Activated CD4-positive, alpha-beta memory T cell treated with anti-CD3 and anti-CD28 coated beads for 36 hours (primary cell): ENCODE measurements around the gene KNSTRN. TPM values are rescaled to one million over a fixed set of nuclear protein-coding genes. Genes with fewer than 3 reads are reported as not detected.

Experiments used
- CTCF ChIA-PET: fragments of 350-600 bp; sonication (Branson Sonifier 250); formaldehyde crosslinking; loops from one replicate; lab custom pipeline; 2021; ENCODE audit warnings: antibody characterized with exemption, inconsistent platforms; lab: Charles Lee
- POLR2A ChIA-PET: fragments of 350-600 bp; sonication (Branson Sonifier 250); formaldehyde crosslinking; loops from one replicate; lab custom pipeline; 2021; ENCODE audit warnings: antibody characterized with exemption; lab: Charles Lee
- DNase-seq: peaks from one replicate; pipeline ENCODE4 v3.0.0-alpha.2; 2020
- H3K27ac Mint-ChIP-seq: one replicate; pipeline ENCODE4 v1.8.0; 2021; ENCODE audit warnings: mixed read lengths
- H3K27me3 Mint-ChIP-seq: one replicate; pipeline ENCODE4 v1.8.0; 2021; ENCODE audit warnings: mixed read lengths
- H3K36me3 Mint-ChIP-seq: one replicate; pipeline ENCODE4 v1.8.0; 2021; ENCODE audit warnings: mixed read lengths
- H3K4me1 Mint-ChIP-seq: one replicate; pipeline ENCODE4 v1.8.0; 2021; ENCODE audit warnings: low read depth, mixed read lengths
- H3K4me3 Mint-ChIP-seq: one replicate; pipeline ENCODE4 v1.8.0; 2021; ENCODE audit warnings: mild to moderate bottlenecking, mixed read lengths
- H3K9me3 Mint-ChIP-seq: one replicate; pipeline ENCODE4 v1.8.0; 2021; ENCODE audit warnings: mixed read lengths
- intact Hi-C: fragments of 100-400 bp; cut with micrococcal nuclease; formaldehyde crosslinking; loops from one replicate; pipeline ENCODE4 v1.15.1; 2023
- total RNA-seq, 2 experiments: library from RNA; stranded (reverse); gene quantifications; one replicate each; pipeline ENCODE4 v1.2.3, GENCODE V29; 2021

Gene KNSTRN
- total RNA-seq, 2 experiments from 2014 or later: 59.8 to 61.5 TPM

GRCh38 chr15:40386480-40386879 is 4.0 kb downstream of the KNSTRN start:
- no peak for DNase-seq
- Mint-ChIP-seq H3K4me1 (peaks cover 14% of the 10 kb centered on the region), H3K27ac (no peak overlapping the region), H3K9me3 (no peaks in the 10 kb centered on the region), H3K4me3 (no peak overlapping the region), H3K27me3 (no peaks in the 10 kb centered on the region), H3K36me3 (peaks cover 48% of the 10 kb centered on the region)
- ChIA-PET CTCF (interaction anchor here (1.2 to 2.0 kb wide), 3 partner anchors 18 to 36 kb away, joined by 3 to 9 read pairs (median 5); no protein-coding TSS in a partner anchor), POLR2A (interaction anchor here (1.2 kb wide), 1 partner anchor 12 kb away, joined by 4 read pairs; no protein-coding TSS in a partner anchor)
- intact Hi-C loops: no loop called here

DNA sequence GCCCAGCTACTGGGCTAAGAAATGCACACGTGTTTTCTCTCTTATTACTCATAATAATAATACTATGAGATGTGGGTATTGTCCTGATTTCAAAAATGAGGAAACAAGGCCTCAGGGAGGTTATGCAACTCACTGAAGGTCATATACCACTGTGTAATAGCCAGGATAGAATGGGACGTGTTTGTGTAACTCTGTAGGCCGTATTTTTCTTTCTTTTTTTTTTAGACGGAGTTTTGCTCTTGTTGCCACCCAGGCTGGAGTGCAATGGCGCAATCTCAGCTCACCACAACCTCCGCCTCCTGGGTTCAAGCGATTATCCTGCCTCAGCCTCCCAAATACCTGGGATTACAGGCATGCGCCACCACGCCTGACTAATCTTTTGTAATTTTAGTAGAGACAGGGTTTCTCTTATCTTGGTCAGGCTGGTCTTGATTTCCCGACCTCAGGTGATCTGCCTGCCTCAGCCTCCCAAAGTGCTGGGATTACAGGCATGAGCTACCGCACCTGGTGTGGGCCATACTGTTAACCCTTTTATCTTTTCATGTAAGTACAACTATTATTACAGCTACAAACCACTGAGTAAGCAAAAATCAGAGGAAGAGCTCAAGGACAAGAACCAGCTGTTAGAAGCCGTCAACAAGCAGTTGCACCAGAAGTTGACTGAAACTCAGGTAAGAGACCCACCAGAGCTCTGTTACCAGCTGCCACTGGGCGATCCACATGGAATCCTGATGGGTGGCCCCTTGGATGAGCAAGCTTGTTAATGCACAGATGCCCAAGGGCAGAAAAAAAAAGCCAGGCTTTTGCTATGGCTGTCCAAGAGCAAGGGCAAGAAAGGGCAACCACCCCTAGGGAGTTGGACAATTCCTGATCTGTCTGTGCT is 6.7 kb downstream of the KNSTRN start:
- intact Hi-C loops: no loop called here
- Mint-ChIP-seq H3K27ac (no peak overlapping the region), H3K36me3 (peaks cover 55% of the 10 kb centered on the region), H3K9me3 (no peaks in the 10 kb centered on the region), H3K4me3 (no peak overlapping the region), H3K27me3 (no peaks in the 10 kb centered on the region), H3K4me1 (peaks cover 5% of the 10 kb centered on the region)
- CTCF ChIA-PET: interaction anchor here (0.5 to 1.4 kb wide), 4 partner anchors 8 to 114 kb away, joined by 3 to 11 read pairs (median 4); no protein-coding TSS in a partner anchor
- no peak for DNase-seq
- POLR2A ChIA-PET: interaction anchor here (0.6 kb wide), 1 partner anchor 8 kb away, joined by 6 read pairs; no protein-coding TSS in a partner anchor

DNA sequence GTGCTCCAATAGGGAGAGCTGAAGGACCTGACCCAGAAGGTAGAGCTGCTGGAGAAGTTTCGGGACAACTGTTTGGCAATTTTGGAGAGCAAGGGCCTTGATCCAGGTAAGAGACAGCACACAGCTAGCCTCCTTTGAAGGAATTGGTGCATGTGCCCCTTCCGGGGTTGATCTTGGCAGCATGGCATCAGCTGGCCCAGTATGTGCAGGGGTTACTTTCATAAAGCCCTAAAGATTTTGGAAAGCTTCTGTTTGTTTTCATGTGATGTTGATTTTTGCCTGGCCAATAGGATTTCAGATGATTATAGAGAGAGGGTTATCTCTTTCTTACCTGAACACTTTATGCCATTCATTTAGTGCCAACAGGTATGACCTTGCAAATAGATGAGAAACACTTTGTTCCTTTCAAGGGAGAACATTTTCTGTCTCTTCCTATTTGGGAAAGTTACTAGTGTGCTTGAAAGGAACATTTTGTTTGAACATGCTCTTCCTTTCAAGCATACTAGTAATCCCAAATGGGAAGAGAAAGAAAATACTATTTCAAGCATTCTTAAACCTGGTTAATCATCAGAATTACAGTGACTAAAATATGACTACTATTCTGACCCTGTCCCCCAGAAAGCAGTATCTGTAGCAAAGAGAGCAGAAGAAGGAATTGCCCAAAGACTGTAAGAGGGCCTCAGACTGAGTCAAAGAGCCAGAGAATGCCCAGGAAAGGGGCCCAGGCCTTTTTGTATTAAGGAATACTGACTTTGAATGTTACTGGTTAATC is 7.5 kb downstream of the KNSTRN start:
- CTCF ChIA-PET: interaction anchor here (0.5 to 1.9 kb wide), 5 partner anchors 8 to 115 kb away, joined by 3 to 11 read pairs (median 4); no protein-coding TSS in a partner anchor
- POLR2A ChIA-PET: no interaction called here
- DNase-seq: no peak
- Mint-ChIP-seq H3K4me1 (no peaks in the 10 kb centered on the region), H3K36me3 (peaks cover 53% of the 10 kb centered on the region), H3K27me3 (no peaks in the 10 kb centered on the region), H3K27ac (no peak overlapping the region), H3K9me3 (no peaks in the 10 kb centered on the region), H3K4me3 (no peak overlapping the region)
- intact Hi-C loops: no loop called here

- intact Hi-C loops: no loop called here
- ChIA-PET POLR2A (no interaction called here), CTCF (interaction anchor here (0.9 kb wide), 1 partner anchor 29 kb away, joined by 3 read pairs; no protein-coding TSS in a partner anchor)
- Mint-ChIP-seq H3K9me3 (no peaks in the 10 kb centered on the region), H3K27me3 (no peaks in the 10 kb centered on the region), H3K27ac (no peak overlapping the region), H3K4me3 (no peak overlapping the region), H3K4me1 (peaks cover 8% of the 10 kb centered on the region), H3K36me3 (peaks cover 39% of the 10 kb centered on the region)
- no peak for DNase-seq
Observed at GRCh38 chr15:40392986-40393948, 10.7 kb downstream of the KNSTRN start.

GRCh38 chr15:40397688-40398412 is 15.3 kb downstream of the KNSTRN start:
- ChIA-PET POLR2A (interaction anchor here (0.8 to 1.2 kb wide), 3 partner anchors 11 to 15 kb away, joined by 3 to 4 read pairs (median 3); partner anchors contain the start of gene KNSTRN), CTCF (interaction anchor here (1.0 to 2.6 kb wide), 9 partner anchors 8 to 119 kb away, joined by 3 to 8 read pairs (median 4); no protein-coding TSS in a partner anchor)
- peaks cover 22% of the 10 kb centered on the region for H3K4me1 Mint-ChIP-seq
- H3K27ac Mint-ChIP-seq: no peak overlapping the region
- no peak overlapping the region for H3K4me3 Mint-ChIP-seq
- no peak for DNase-seq
- intact Hi-C loops: loop anchor here (1.0 to 2.0 kb wide), 2 partner anchors 15 to 30 kb away; partner anchors contain the start of gene KNSTRN
- no peaks in the 10 kb centered on the region for H3K27me3 Mint-ChIP-seq
- H3K36me3 Mint-ChIP-seq: peaks cover 13% of the 10 kb centered on the region
- no peaks in the 10 kb centered on the region for H3K9me3 Mint-ChIP-seq

GRCh38 chr15:40398413-40398873 is 15.9 kb downstream of the KNSTRN start:
- Mint-ChIP-seq H3K9me3 (no peaks in the 10 kb centered on the region), H3K4me3 (no peak overlapping the region), H3K36me3 (peaks cover 10% of the 10 kb centered on the region), H3K27me3 (no peaks in the 10 kb centered on the region), H3K27ac (no peak overlapping the region), H3K4me1 (peaks cover 24% of the 10 kb centered on the region)
- peak; percentile 55 for DNase-seq
- intact Hi-C loops: loop anchor here (1.0 to 2.0 kb wide), 2 partner anchors 16 to 30 kb away; partner anchors contain the start of gene KNSTRN
- ChIA-PET CTCF (interaction anchor here (1.0 to 2.6 kb wide), 10 partner anchors 9 to 119 kb away, joined by 3 to 8 read pairs (median 4); no protein-coding TSS in a partner anchor), POLR2A (interaction anchor here (0.8 to 1.2 kb wide), 3 partner anchors 11 to 16 kb away, joined by 3 to 4 read pairs (median 3); partner anchors contain the start of gene KNSTRN)

- H3K27ac Mint-ChIP-seq: no peak overlapping the region
- POLR2A ChIA-PET: interaction anchor here (1.2 kb wide), 1 partner anchor 12 kb away, joined by 4 read pairs; no protein-coding TSS in a partner anchor
- no peaks in the 10 kb centered on the region for H3K9me3 Mint-ChIP-seq
- intact Hi-C loops: loop anchor here (2.0 kb wide), 1 partner anchor 17 kb away; the partner anchor contains the start of gene KNSTRN
- no peaks in the 10 kb centered on the region for H3K27me3 Mint-ChIP-seq
- H3K4me3 Mint-ChIP-seq: no peak overlapping the region
- peaks cover 29% of the 10 kb centered on the region for H3K4me1 Mint-ChIP-seq
- CTCF ChIA-PET: interaction anchor here (1.2 to 2.6 kb wide), 3 partner anchors 22 to 92 kb away, joined by 4 to 8 read pairs (median 4); no protein-coding TSS in a partner anchor
- DNase-seq: no peak
- peaks cover 6% of the 10 kb centered on the region for H3K36me3 Mint-ChIP-seq
Observed at GRCh38 chr15:40399370-40399769, 16.8 kb downstream of the KNSTRN start.

- DNase-seq: peak; percentile 95
- intact Hi-C loops: loop anchor here (1.0 to 10.0 kb wide), 4 partner anchors 23 to 289 kb away; partner anchors contain the start of genes BAHD1, KNSTRN and RAD51
- peaks cover 15% of the 10 kb centered on the region for H3K36me3 Mint-ChIP-seq
- H3K4me1 Mint-ChIP-seq: peaks cover 49% of the 10 kb centered on the region
- H3K27ac Mint-ChIP-seq: peak within 1 kb of the TSS; percentile 65
- ChIA-PET POLR2A (interaction anchor here (1.0 to 1.8 kb wide), 6 partner anchors 11 to 98 kb away, joined by 3 to 6 read pairs (median 4); partner anchors contain the start of genes KNSTRN and PLCB2), CTCF (interaction anchor here (0.9 to 3.4 kb wide), 8 partner anchors 16 to 131 kb away, joined by 3 to 15 read pairs (median 4); partner anchors contain the start of gene PLCB2)
- no peaks in the 10 kb centered on the region for H3K9me3 Mint-ChIP-seq
- no peaks in the 10 kb centered on the region for H3K27me3 Mint-ChIP-seq
- H3K4me3 Mint-ChIP-seq: peak within 1 kb of the TSS; percentile 69
Observed at GRCh38 chr15:40405501-40406381, 23.2 kb downstream of the KNSTRN start, which contains the start of gene IVD. Gene IVD (plus strand): TSS chr15:40405795. CDS start chr15:40405828, 33 bp downstream.
